Measurements from ENCODE around the gene SPTB. TPM values are rescaled to one million over a fixed set of nuclear protein-coding genes. Genes with fewer than 3 reads are reported as not detected.

The SPTB gene
- total and polyA plus RNA-seq, 9 of the 15 experiments (the other 6 are each of a cell fraction or from before 2014, with no cell fraction given), result 0.21 to 45.9 (median 11.7) TPM

- no peak for TF ChIP-seq DIDO1 (tag; IDR thresholded peaks at IDR 0.05; ENCODE audit: low read depth)
Measured at GRCh38 chr14:64715146-64715627, 164.5 kb downstream of the SPTB start (continued).

- intact Hi-C loops (cut with micrococcal nuclease) (no loop called here), in situ Hi-C loops (cut with MboI) (no loop called here)
- no peaks in the 10 kb centered on the region for H3K4me1 ChIP-seq (replicated peaks in 1 of 2; ENCODE audit: control insufficient read depth in 2 of 2, insufficient read depth in 2 of 2, low read length in 2 of 2)
- H4K20me1 ChIP-seq (replicated peaks; ENCODE audit: control insufficient read depth, insufficient read depth, low read length), result no peaks in the 10 kb centered on the region
- H3K4me3 ChIP-seq, result no peak overlapping the region
- TF ChIP-seq NCOA4 (IDR thresholded peaks at IDR 0.05; ENCODE audit: partially characterized antibody), result no peak
- no peak for TF ChIP-seq ZNF785 (CRISPR knock-in tag; IDR thresholded peaks at IDR 0.05)
- no peak for TF ChIP-seq ZBTB12 (CRISPR knock-in tag; IDR thresholded peaks at IDR 0.05)
- no peak for TF ChIP-seq CREB3L1 (IDR thresholded peaks at IDR 0.05; ENCODE audit: borderline replicate concordance, low read depth)
- TF ChIP-seq IRF9 (tag; IDR thresholded peaks at IDR 0.05), result no peak
- no peak for TF ChIP-seq NUFIP1 (IDR thresholded peaks at IDR 0.05; ENCODE audit: partially characterized antibody)
- TF ChIP-seq ELF4 (CRISPR knock-in tag; IDR thresholded peaks at IDR 0.05), result no peak
- WGBS (ENCODE audit: insufficient coverage, low coverage, missing lambda C conversion rate), result 0% methylated on average over 4 of the region's 5 CpGs
- no peaks in the 10 kb centered on the region for H3K9me1 ChIP-seq (ENCODE audit: control insufficient read depth, insufficient read depth, low read length)
- no peak overlapping the region for H3K4me2 ChIP-seq (ENCODE audit: insufficient read depth, low read length)
- no peak for ATAC-seq
- ChIA-PET CTCF (ENCODE audit: low intra/inter-chr PET ratio) (no interaction called here), POLR2A (interaction anchor here (0.6 kb wide), 1 partner anchor 242 kb away, joined by 3 read pairs; no protein-coding TSS in a partner anchor)
- H3K9me3 ChIP-seq (replicated peaks; ENCODE audit: control insufficient read depth, insufficient read depth, low read depth, low read length), result no peaks in the 10 kb centered on the region
- H3K27ac ChIP-seq (ENCODE audit: extremely low read depth, low read depth, low read length), result no peak overlapping the region
- no TSS peak for BruUV-seq (replicated peaks)
- no peak overlapping the region for H2AFZ ChIP-seq (ENCODE audit: low read depth, low read length)
- H3K27me3 ChIP-seq (ENCODE audit: control insufficient read depth in 2 of 2, insufficient read depth in 2 of 2, low read length in 2 of 2), result peaks cover under 1 to 26% of the 10 kb centered on the region in 2 experiments; a peak in 2 of 5 replicates
- no peak for DNase-seq (ENCODE audit: extremely low read depth in 1 of 4, low spot score in 3 of 4)
- no peaks in the 10 kb centered on the region for H3K79me2 ChIP-seq (ENCODE audit: control insufficient read depth, insufficient read depth, low read length)
- H3K36me3 ChIP-seq (ENCODE audit: control insufficient read depth, insufficient read depth, low read length), result no peaks in the 10 kb centered on the region
- H3K9ac ChIP-seq (ENCODE audit: insufficient read depth in 1 of 2, low read depth in 2 of 2, low read length in 2 of 2), result no peak overlapping the region
- no peak for FAIRE-seq
Measured at GRCh38 chr14:64714432-64715025, 165.2 kb downstream of the SPTB start.

Data from K562 (cell line).